ENCODE results near the gene APPL1.

GRCh38 chr3:57283334-57283733 is 55.8 kb downstream of the APPL1 start:
- TF ChIP-seq GATA2 (IDR thresholded peaks at IDR 0.05; ENCODE audit: low read depth, low read length) (no peak), GATA3 (IDR thresholded peaks at IDR 0.05; ENCODE audit: low read depth, low read length) (no peak)

Measured in SH-SY5Y (cell line).